GM12878 (cell line): Measurements from ENCODE around the gene UBE2M. TPM values are rescaled to one million over a fixed set of nuclear protein-coding genes. Genes with fewer than 3 reads are reported as not detected.

Experiments
- ATAC-seq: fragments of 200-7000 bp; cut with Tn5 transposase; 3 replicates; pipeline ENCODE4 v1.9.1; 2020; ENCODE audit warnings: mild to moderate bottlenecking, moderate library complexity
- BruUV-seq: library from RNA; stranded (reverse); fragments of 400-500 nt; replicated peaks from 2 replicates; lab custom pipeline; 2021; lab: Mats Ljungman, UMichigan
- CTCF ChIA-PET: fragments of 300-600 bp; sonication (Branson Sonifier 250); formaldehyde crosslinking; extraction: SDS; loops from one replicate; lab custom pipeline; 2021; ENCODE audit warnings: inconsistent platforms; lab: Yijun Ruan, JAX
- POLR2A ChIA-PET: fragments of 350-600 bp; formaldehyde crosslinking; extraction: SDS; loops from one replicate; lab custom pipeline; 2021; ENCODE audit warnings: inconsistent platforms; lab: Charles Lee
- RAD21 ChIA-PET: fragments of 300-600 bp; sonication (Branson Sonifier 250); formaldehyde crosslinking; loops from one replicate; lab custom pipeline; 2023; ENCODE audit warnings: antibody characterized with exemption; ENCODE audit not compliant: unreplicated experiment; lab: Charles Lee
- SMC1A ChIA-PET: fragments of 300-600 bp; sonication (Branson Sonifier 250); formaldehyde crosslinking; loops from one replicate; lab custom pipeline; 2023; ENCODE audit not compliant: unreplicated experiment, uncharacterized antibody; lab: Charles Lee
- DNase-seq: peaks from one replicate; pipeline ENCODE4 v3.0.0-alpha.2; 2011; ENCODE audit warnings: low read depth, low spot score
- FAIRE-seq: peaks from 3 replicates; lab custom pipeline; 2011; peaks lifted over from hg19 to GRCh38; lab: Jason Lieb, UNC
- H2AFZ ChIP-seq: 2 replicates; pipeline ENCODE4 v1.6.0; 2011; ENCODE audit warnings: low read depth, low read length, control low read depth; ENCODE audit not compliant: control insufficient read depth
- H3K27ac ChIP-seq: 2 replicates; pipeline ENCODE4 v1.5.1; 2011; ENCODE audit warnings: control low read depth; ENCODE audit not compliant: control insufficient read depth, insufficient read depth
- H3K27me3 ChIP-seq, 2 experiments: replicated peaks in 1 of 2; 2 replicates each; pipeline versions ENCODE4 v1.6.0 to v1.6.1; 2011; ENCODE audit warnings: low read length in 1 of 2; ENCODE audit not compliant: control insufficient read depth in 2 of 2, insufficient read depth in 2 of 2
- H3K36me3 ChIP-seq, 2 experiments: 2 replicates each; pipeline ENCODE4 v1.5.1; 2011; ENCODE audit warnings: low read length in 1 of 2; ENCODE audit not compliant: control insufficient read depth in 2 of 2, insufficient read depth in 2 of 2
- H3K4me1 ChIP-seq: 2 replicates; pipeline ENCODE4 v1.6.1; 2011; ENCODE audit warnings: mild to moderate bottlenecking, low read length, moderate library complexity, mixed read lengths; ENCODE audit not compliant: control insufficient read depth, insufficient read depth
- H3K4me2 ChIP-seq: 2 replicates; pipeline ENCODE4 v1.6.0; 2011; ENCODE audit warnings: control low read depth; ENCODE audit not compliant: control insufficient read depth, insufficient read depth
- H3K4me3 ChIP-seq: fragments of 200-600 bp; sonication (generic); 2 replicates; pipeline ENCODE4 v1.5.1; 2016
- H3K79me2 ChIP-seq: 2 replicates; pipeline ENCODE4 v1.6.0; 2011; ENCODE audit warnings: low read length; ENCODE audit not compliant: control insufficient read depth, insufficient read depth
- H3K9ac ChIP-seq: 2 replicates; pipeline ENCODE4 v1.8.0; 2011; ENCODE audit warnings: low read length, control low read depth, mixed read lengths; ENCODE audit not compliant: control insufficient read depth, insufficient read depth
- H3K9me3 ChIP-seq: replicated peaks from 3 replicates; pipeline ENCODE4 v1.5.1; 2011; ENCODE audit warnings: mild to moderate bottlenecking, low read length; ENCODE audit not compliant: control insufficient read depth, insufficient read depth
- H4K20me1 ChIP-seq: 2 replicates; pipeline ENCODE4 v1.6.0; 2011; ENCODE audit not compliant: control insufficient read depth, insufficient read depth
- EGR1 ChIP-seq, 2 experiments: IDR thresholded peaks; 1 replicate in 1 of 2; 2 replicates in 1 of 2; pipeline ENCODE4 v1.6.1; 2011 to 2012; ENCODE audit warnings: low read depth in 2 of 2, low read length in 2 of 2, borderline replicate concordance in 1 of 2, mild to moderate bottlenecking in 1 of 2, moderate library complexity in 1 of 2
- ELK1 ChIP-seq: IDR thresholded peaks from 2 replicates; pipeline ENCODE4 v1.6.1; 2012; ENCODE audit warnings: low read depth, low read length, improper control_type of control experiment
- ETV6 ChIP-seq, 2 experiments: fragments of 450-650 bp in 1 of 2; IDR thresholded peaks in 1 of 2; conservative IDR thresholded peaks in 1 of 2; 2 replicates each; pipeline ENCODE4 v1.6.1; 2014; ENCODE audit warnings: antibody characterized with exemption in 1 of 2, borderline replicate concordance in 1 of 2, low read depth in 1 of 2, mild to moderate bottlenecking in 1 of 2, moderate library complexity in 1 of 2
- HDGF ChIP-seq: fragments of 450-650 bp; IDR thresholded peaks from 2 replicates; pipeline ENCODE4 v1.6.1; 2016; ENCODE audit warnings: antibody characterized with exemption
- JUND ChIP-seq: IDR thresholded peaks from 2 replicates; pipeline ENCODE4 v1.6.1; 2012; ENCODE audit warnings: low read depth, mild to moderate bottlenecking, low read length, improper control_type of control experiment, moderate library complexity
- NRF1 ChIP-seq: conservative IDR thresholded peaks from 2 replicates; pipeline ENCODE4 v1.6.1; 2011; ENCODE audit warnings: mild to moderate bottlenecking, low read depth, low read length, improper control_type of control experiment
- RAD21 ChIP-seq: IDR thresholded peaks from 2 replicates; pipeline ENCODE4 v1.6.1; 2011; ENCODE audit warnings: mild to moderate bottlenecking, low read depth, low read length, moderate library complexity; ENCODE audit not compliant: insufficient read depth
- SIN3A ChIP-seq: IDR thresholded peaks from 2 replicates; pipeline ENCODE4 v1.6.1; 2012; ENCODE audit warnings: low read depth, low read length, improper control_type of control experiment
- ZNF24 ChIP-seq: fragments of 450-650 bp; IDR thresholded peaks from 2 replicates; pipeline ENCODE4 v1.6.1; 2017; ENCODE audit warnings: antibody characterized with exemption, mild to moderate bottlenecking
- WGBS: methylation state at CpG from one replicate; pipeline ENCODE4 v1.1.6; 2016; ENCODE audit warnings: low lambda C conversion rate; ENCODE audit not compliant: insufficient replicate concordance, insufficient coverage; ENCODE audit errors: missing lambda C conversion rate; 5-methylcytosine and 5-hydroxymethylcytosine counted together
- in situ Hi-C: fragments of 300-500 bp; cut with MboI; formaldehyde crosslinking; loops from 9 replicates; pipeline ENCODE4 v1.14.3; 2018; ENCODE audit warnings: mixed read lengths
- intact Hi-C: fragments of 100-400 bp; cut with micrococcal nuclease; formaldehyde crosslinking; loops from one replicate; pipeline ENCODE4 v1.14.2; 2022; ENCODE audit not compliant: unreplicated experiment
- polyA plus RNA-seq, 11 experiments: library from polyadenylated mRNA; depleted of rRNA in 4 of 11; unstranded in 6 of 11; stranded (reverse) in 5 of 11; fragments of >200 nt; fragmentation: Nextera tagmentation in 4 of 11; fragmentation: Illumina TruSeq in 1 of 11; extraction: Ambion mirVana in 4 of 11; extraction: Trizol in 1 of 11; gene quantifications; 1 replicate in 1 of 11; 2 replicates in 10 of 11; pipeline versions ENCODE4 v1.2.1 to v1.2.3, GENCODE V29; 2011 to 2016; ENCODE audit warnings: inconsistent platforms in 2 of 11, missing spikeins in 2 of 11, low read depth in 1 of 11
- total RNA-seq, 4 experiments: library from RNA; depleted of rRNA in 3 of 4; stranded (reverse); fragments of >200 nt in 3 of 4; fragmentation: Illumina TruSeq in 1 of 4; extraction: Trizol in 1 of 4; gene quantifications; 2 replicates each; pipeline versions ENCODE4 v1.2.1 to v1.2.3, GENCODE V29; 2013 to 2021

The UBE2M gene
- total and polyA plus RNA-seq, 10 of the 15 experiments (the other 5 are each of a cell fraction or from before 2014, with no cell fraction given), result 1.4 to 105 (median 73.9) TPM

- BruUV-seq, result no TSS peak
- Histone ChIP-seq H2AFZ (no peak overlapping the region), H3K4me1 (peaks cover 18% of the 10 kb centered on the region), H3K4me3 (no peak overlapping the region), H3K79me2 (no peaks in the 10 kb centered on the region; the same call in none of the 2 replicates), H3K9ac (no peak overlapping the region), H4K20me1 (no peaks in the 10 kb centered on the region), H3K36me3 (peaks cover 2 to 3% of the 10 kb centered on the region in 2 experiments; a peak in 3 of 4 replicates), H3K27ac (no peak overlapping the region), H3K4me2 (no peak overlapping the region), H3K9me3 (no peaks in the 10 kb centered on the region), H3K27me3 (no peaks in the 10 kb centered on the region)
- ChIA-PET POLR2A (interaction anchor here (0.6 kb wide), 1 partner anchor 9 kb away, joined by 3 read pairs; no protein-coding TSS in a partner anchor), CTCF (interaction anchor here (1.0 kb wide), 1 partner anchor 47 kb away, joined by 3 read pairs; the partner anchor contains the start of gene ZBTB45), RAD21 (interaction anchor here (0.9 kb wide), 1 partner anchor 9 kb away, joined by 3 read pairs; no protein-coding TSS in a partner anchor), SMC1A (interaction anchor here (1.2 kb wide), 1 partner anchor 23 kb away, joined by 3 read pairs; the partner anchor contains the start of gene TRIM28)
- no peak for ATAC-seq
- intact Hi-C loops (no loop called here), in situ Hi-C loops (no loop called here)
- DNase-seq, result no peak
- no peak for FAIRE-seq
- WGBS, result 100% methylated on average over 5 of the region's 5 CpGs
- TF ChIP-seq SIN3A (no peak), RAD21 (no peak), ELK1 (no peak), ETV6 (conservative IDR thresholded peaks at IDR 0.05 in 1 of 2, IDR thresholded peaks at IDR 0.05 in 1 of 2; ENCODE audit: borderline replicate concordance in 1 of 2, low read depth in 1 of 2) (no peak), NRF1 (no peak), JUND (no peak), HDGF (no peak), ZNF24 (no peak), EGR1 (IDR thresholded peaks at IDR 0.05; ENCODE audit: borderline replicate concordance in 1 of 2, low read depth in 2 of 2, low read length in 2 of 2) (no peak)
Observed at GRCh38 chr19:58566989-58567388, 8.6 kb upstream of the UBE2M start.
